PC-3 (cell line): ENCODE data around the gene KRTAP10-4. TPM values are rescaled to one million over a fixed set of nuclear protein-coding genes. Genes with fewer than 3 reads are reported as not detected.

ENCODE experiments used
- ATAC-seq: fragments of 200-7000 bp; cut with Tn5 transposase; 2 replicates; pipeline ENCODE4 v1.9.1; 2020; ENCODE audit warnings: mild to moderate bottlenecking, moderate library complexity
- BruUV-seq: library from RNA; stranded (reverse); fragments of 400-500 nt; replicated peaks from 2 replicates; lab custom pipeline; 2021; lab: Mats Ljungman, UMichigan
- CTCF ChIA-PET: fragments of 300-600 bp; sonication (Branson Sonifier 250); formaldehyde crosslinking; loops from one replicate; lab custom pipeline; 2022; ENCODE audit warnings: antibody characterized with exemption; lab: Charles Lee
- POLR2A ChIA-PET: fragments of 300-600 bp; sonication (Branson Sonifier 250); formaldehyde crosslinking; loops from one replicate; lab custom pipeline; 2022; ENCODE audit warnings: antibody characterized with exemption; ENCODE audit not compliant: unreplicated experiment; lab: Charles Lee
- DNase-seq: peaks from one replicate; pipeline ENCODE4 v3.0.0-alpha.2; 2015
- H2AFZ ChIP-seq: fragments of 300-600 bp; sonication (generic); 2 replicates; pipeline ENCODE4 v1.6.0; 2016; ENCODE audit warnings: antibody characterized with exemption, low read length
- H3F3A ChIP-seq: fragments of 300-600 bp; sonication (generic); one replicate; pipeline ENCODE4 v1.6.0; 2017; ENCODE audit warnings: antibody characterized with exemption, low read length, control low read depth, mild to moderate bottlenecking; ENCODE audit not compliant: unreplicated experiment
- H3K27ac ChIP-seq: fragments of 300-600 bp; sonication (generic); 2 replicates; pipeline ENCODE4 v1.5.1; 2016; ENCODE audit warnings: mild to moderate bottlenecking, low read length
- H3K27me3 ChIP-seq: fragments of 300-600 bp; sonication (generic); 2 replicates; pipeline ENCODE4 v1.6.1; 2016; ENCODE audit warnings: low read length, mixed read lengths
- H3K36me3 ChIP-seq: fragments of 300-600 bp; sonication (generic); 2 replicates; pipeline ENCODE4 v1.6.1; 2016; ENCODE audit warnings: low read depth, mixed run types, low read length, mixed read lengths
- H3K4me1 ChIP-seq: fragments of 300-600 bp; sonication (generic); 2 replicates; pipeline ENCODE4 v1.5.1; 2016; ENCODE audit warnings: low read length; ENCODE audit not compliant: insufficient read depth
- H3K4me2 ChIP-seq: fragments of 300-600 bp; sonication (generic); 2 replicates; pipeline ENCODE4 v1.6.0; 2016; ENCODE audit warnings: low read length
- H3K4me3 ChIP-seq: fragments of 300-600 bp; sonication (generic); 2 replicates; pipeline ENCODE4 v1.5.1; 2016; ENCODE audit warnings: mild to moderate bottlenecking, low read length, mixed read lengths
- H3K79me2 ChIP-seq: fragments of 300-600 bp; sonication (generic); 2 replicates; pipeline ENCODE4 v1.6.1; 2017; ENCODE audit warnings: low read length, mixed read lengths
- H3K9ac ChIP-seq: fragments of 300-600 bp; sonication (generic); 2 replicates; pipeline ENCODE4 v1.6.0; 2016; ENCODE audit warnings: mild to moderate bottlenecking, low read length
- H3K9me2 ChIP-seq: fragments of 300-600 bp; sonication (generic); replicated peaks from 2 replicates; pipeline ENCODE4 v1.6.1; 2016; ENCODE audit warnings: mixed run types, low read length, mixed read lengths
- H3K9me3 ChIP-seq: fragments of 300-600 bp; sonication (generic); 2 replicates; pipeline ENCODE4 v1.6.1; 2016; ENCODE audit warnings: low read length, mixed read lengths
- H4K20me1 ChIP-seq: fragments of 300-600 bp; sonication (generic); 2 replicates; pipeline ENCODE4 v1.6.1; 2016; ENCODE audit warnings: low read length, mixed read lengths
- EZH2 ChIP-seq: fragments of 300-600 bp; sonication (generic); IDR thresholded peaks from one replicate; pipeline ENCODE4 v1.6.1; 2017; ENCODE audit warnings: antibody characterized with exemption, mild to moderate bottlenecking, low read length; ENCODE audit not compliant: unreplicated experiment
- EZH2phosphoT487 ChIP-seq: fragments of 300-600 bp; sonication (generic); IDR thresholded peaks from 2 replicates; pipeline ENCODE4 v1.6.1; 2018; ENCODE audit warnings: mild to moderate bottlenecking, antibody characterized with exemption, low read length, borderline replicate concordance
- intact Hi-C: fragments of 100-400 bp; cut with micrococcal nuclease; formaldehyde crosslinking; loops from 2 replicates; pipeline ENCODE4 v1.9.0; 2023
- total RNA-seq: library from RNA; depleted of rRNA; stranded (reverse); fragments of >200 nt; gene quantifications from 2 replicates; pipeline ENCODE4 v1.2.3, GENCODE V29; 2014
- TF ChIP-seq, protein P1 (sequence below): fragments of 300-600 bp; sonication (generic); conservative IDR thresholded peaks from 2 replicates; pipeline ENCODE4 v1.5.1; 2017; ENCODE audit warnings: antibody characterized with exemption, low read depth, mild to moderate bottlenecking, low read length

The KRTAP10-4 gene
- total RNA-seq, 1 experiment from 2014 or later, result not detected

- Histone ChIP-seq H2AFZ (no peak overlapping the region), H3K4me3 (no peak overlapping the region), H4K20me1 (no peaks in the 10 kb centered on the region), H3K9me3 (0 out of 2 replicates have a peak, but pooled peaks cover 5% of the 10 kb centered on the region), H3K79me2 (no peaks in the 10 kb centered on the region), H3K36me3 (no peaks in the 10 kb centered on the region), H3K9ac (no peak overlapping the region), H3F3A (no peaks in the 10 kb centered on the region), H3K4me2 (no peak overlapping the region), H3K4me1 (peaks cover 8% of the 10 kb centered on the region; the same call in 1 of the 2 replicates), H3K9me2 (no peaks in the 10 kb centered on the region), H3K27ac (no peak overlapping the region), H3K27me3 (no peaks in the 10 kb centered on the region)
- POLR2A ChIA-PET, result no interaction called here
- CTCF ChIA-PET, result no interaction called here
- intact Hi-C loops, result no loop called here
- DNase-seq (no peak), ATAC-seq (no peak)
- no TSS peak for BruUV-seq
- TF ChIP-seq EZH2, result no peak
- no peak for TF ChIP-seq EZH2phosphoT487
- TF ChIP-seq, protein P1, sequence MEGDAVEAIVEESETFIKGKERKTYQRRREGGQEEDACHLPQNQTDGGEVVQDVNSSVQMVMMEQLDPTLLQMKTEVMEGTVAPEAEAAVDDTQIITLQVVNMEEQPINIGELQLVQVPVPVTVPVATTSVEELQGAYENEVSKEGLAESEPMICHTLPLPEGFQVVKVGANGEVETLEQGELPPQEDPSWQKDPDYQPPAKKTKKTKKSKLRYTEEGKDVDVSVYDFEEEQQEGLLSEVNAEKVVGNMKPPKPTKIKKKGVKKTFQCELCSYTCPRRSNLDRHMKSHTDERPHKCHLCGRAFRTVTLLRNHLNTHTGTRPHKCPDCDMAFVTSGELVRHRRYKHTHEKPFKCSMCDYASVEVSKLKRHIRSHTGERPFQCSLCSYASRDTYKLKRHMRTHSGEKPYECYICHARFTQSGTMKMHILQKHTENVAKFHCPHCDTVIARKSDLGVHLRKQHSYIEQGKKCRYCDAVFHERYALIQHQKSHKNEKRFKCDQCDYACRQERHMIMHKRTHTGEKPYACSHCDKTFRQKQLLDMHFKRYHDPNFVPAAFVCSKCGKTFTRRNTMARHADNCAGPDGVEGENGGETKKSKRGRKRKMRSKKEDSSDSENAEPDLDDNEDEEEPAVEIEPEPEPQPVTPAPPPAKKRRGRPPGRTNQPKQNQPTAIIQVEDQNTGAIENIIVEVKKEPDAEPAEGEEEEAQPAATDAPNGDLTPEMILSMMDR, result no peak
These were observed 5.0 kb downstream of the KRTAP10-4 start for GRCh38 chr21:44578371-44579055.

GRCh38 chr21:44579056-44579832 lies 5.7 kb downstream of the KRTAP10-4 start:
- Histone ChIP-seq H4K20me1 (no peaks in the 10 kb centered on the region), H3K36me3 (no peaks in the 10 kb centered on the region), H3K9ac (no peak overlapping the region), H3K4me1 (peaks cover 10% of the 10 kb centered on the region; the same call in 1 of the 2 replicates), H3K79me2 (no peaks in the 10 kb centered on the region), H2AFZ (no peak overlapping the region), H3K27me3 (no peaks in the 10 kb centered on the region), H3K4me2 (no peak overlapping the region), H3K4me3 (no peak overlapping the region), H3K9me3 (0 out of 2 replicates have a peak, but pooled peaks cover 5% of the 10 kb centered on the region), H3K27ac (no peak overlapping the region), H3K9me2 (no peaks in the 10 kb centered on the region), H3F3A (no peaks in the 10 kb centered on the region)
- intact Hi-C loops, result no loop called here
- TF ChIP-seq EZH2phosphoT487, result no peak
- TF ChIP-seq EZH2, result no peak
- TF ChIP-seq, protein P1, result no peak
- DNase-seq (no peak), ATAC-seq (no peak)
- no TSS peak for BruUV-seq
- CTCF ChIA-PET, result interaction anchor here (1.7 kb wide), 1 partner anchor 215 kb away, joined by 4 read pairs; no protein-coding TSS in a partner anchor
- POLR2A ChIA-PET, result no interaction called here
